Esophagus (tissue), 2 donors: ENCODE results near the gene MYLK4. TPM values are rescaled to one million over a fixed set of nuclear protein-coding genes. Genes with fewer than 3 reads are reported as not detected.

Source experiments
- H3K27ac ChIP-seq, 2 donors: one replicate each; pipeline ENCODE4 v1.5.1; 2013; ENCODE audit warnings: low read depth in 2 of 2, mild to moderate bottlenecking in 2 of 2, inconsistent platforms in 1 of 2, low read length in 1 of 2, moderate library complexity in 1 of 2
- H3K27me3 ChIP-seq, 2 donors: one replicate each; pipeline ENCODE4 v1.6.1; 2013; ENCODE audit warnings: low read length in 2 of 2, control low read depth in 1 of 2, mild to moderate bottlenecking in 1 of 2; ENCODE audit not compliant: insufficient read depth in 2 of 2, control insufficient read depth in 1 of 2
- H3K36me3 ChIP-seq, 2 donors: one replicate each; pipeline ENCODE4 v1.6.1; 2013; ENCODE audit warnings: low read length in 1 of 2; ENCODE audit not compliant: control insufficient read depth in 2 of 2, insufficient read depth in 2 of 2
- H3K4me1 ChIP-seq, 2 donors: one replicate each; pipeline ENCODE4 v1.6.1; 2013; ENCODE audit warnings: low read length in 1 of 2; ENCODE audit not compliant: control insufficient read depth in 2 of 2, insufficient read depth in 2 of 2
- H3K4me3 ChIP-seq, 2 donors: one replicate each; pipeline ENCODE4 v1.5.1; 2013; ENCODE audit warnings: low read length in 2 of 2, mild to moderate bottlenecking in 2 of 2, low read depth in 1 of 2, moderate library complexity in 1 of 2
- H3K9me3 ChIP-seq, 2 donors: one replicate each; pipeline ENCODE4 v1.6.1; 2013; ENCODE audit warnings: mild to moderate bottlenecking in 2 of 2, low read depth in 1 of 2, low read length in 1 of 2, moderate library complexity in 1 of 2; ENCODE audit not compliant: control insufficient read depth in 2 of 2, insufficient read depth in 1 of 2
- WGBS, 2 donors: extraction: QIAGEN DNeasy Blood & Tissue Kit; methylation state at CpG; one replicate each; pipeline ENCODE4 v1.1.7; 2013; 5-methylcytosine and 5-hydroxymethylcytosine counted together
- polyA plus RNA-seq, 2 donors: library from polyadenylated mRNA; stranded (reverse); fragments of 200-250 nt; gene quantifications; one replicate each; pipeline ENCODE4 v1.2.3, GENCODE V29; 2013
- donor health status: healthy with polysubstance abuse.
- donor health status: Bipolar disorder and iron deficiency.

Gene MYLK4
- polyA plus RNA-seq, 2 donors: 0.59 to 0.75 TPM

- WGBS, 2 donors: 74 to 78% methylated on average over 8 of the region's 8 CpGs
- no peaks in the 10 kb centered on the region for H3K9me3 ChIP-seq
- H3K4me1 ChIP-seq: no peaks in the 10 kb centered on the region
- H3K27ac ChIP-seq: no peak overlapping the region
- H3K27me3 ChIP-seq: no peaks in the 10 kb centered on the region
- no peak overlapping the region for H3K4me3 ChIP-seq
- H3K36me3 ChIP-seq: no peaks in the 10 kb centered on the region
These were observed 10.4 kb upstream of the MYLK4 start for GRCh38 chr6:2760882-2761842.

GRCh38 chr6:2758980-2759379 is 8.3 kb upstream of the MYLK4 start:
- no peaks in the 10 kb centered on the region for H3K36me3 ChIP-seq
- no peak overlapping the region for H3K27ac ChIP-seq
- H3K27me3 ChIP-seq: no peaks in the 10 kb centered on the region
- H3K4me1 ChIP-seq: no peaks in the 10 kb centered on the region
- no peaks in the 10 kb centered on the region for H3K9me3 ChIP-seq
- 84 to 86% methylated on average over 3 of the region's 3 CpGs for WGBS, 2 donors
- no peak overlapping the region for H3K4me3 ChIP-seq

- Histone ChIP-seq H3K4me1 (no peaks in the 10 kb centered on the region), H3K27me3 (no peaks in the 10 kb centered on the region), H3K27ac (no peak overlapping the region), H3K4me3 (no peak overlapping the region), H3K9me3 (no peaks in the 10 kb centered on the region), H3K36me3 (no peaks in the 10 kb centered on the region)
- 85 to 92% methylated on average over 3 of the region's 3 CpGs for WGBS, 2 donors
These were observed 6.0 kb upstream of the MYLK4 start for GRCh38 chr6:2756687-2757224.

- Histone ChIP-seq H3K27ac (no peak overlapping the region), H3K4me3 (no peak overlapping the region), H3K4me1 (no peaks in the 10 kb centered on the region), H3K27me3 (no peaks in the 10 kb centered on the region), H3K36me3 (no peaks in the 10 kb centered on the region), H3K9me3 (no peaks in the 10 kb centered on the region)
- 73 to 92% methylated on average over 2 of the region's 2 CpGs for whole genome bisulfite sequencing, 2 donors
These were observed 5.5 kb upstream of the MYLK4 start for GRCh38 chr6:2756241-2756640.

- H3K9me3 ChIP-seq: no peaks in the 10 kb centered on the region
- no peak overlapping the region for H3K27ac ChIP-seq
- 91 to 95% methylated on average over 3 of the region's 3 CpGs for WGBS, 2 donors
- no peaks in the 10 kb centered on the region for H3K4me1 ChIP-seq
- no peaks in the 10 kb centered on the region for H3K36me3 ChIP-seq
- H3K27me3 ChIP-seq: no peaks in the 10 kb centered on the region
- H3K4me3 ChIP-seq: no peak overlapping the region
These were observed 4.7 kb upstream of the MYLK4 start for GRCh38 chr6:2755456-2755855.

GRCh38 chr6:2754911-2755310 is 4.2 kb upstream of the MYLK4 start:
- Histone ChIP-seq H3K4me3 (no peak overlapping the region), H3K4me1 (no peaks in the 10 kb centered on the region), H3K27me3 (no peaks in the 10 kb centered on the region), H3K36me3 (no peaks in the 10 kb centered on the region), H3K27ac (no peak overlapping the region), H3K9me3 (no peaks in the 10 kb centered on the region)
- 83 to 92% methylated on average over 1 of the region's 1 CpG for WGBS, 2 donors

GRCh38 chr6:2754393-2754792 is 3.7 kb upstream of the MYLK4 start:
- 55% methylated on average over 3 of the region's 3 CpGs for WGBS, 2 donors
- H3K9me3 ChIP-seq: no peaks in the 10 kb centered on the region
- no peak overlapping the region for H3K27ac ChIP-seq
- no peak overlapping the region for H3K4me3 ChIP-seq
- no peaks in the 10 kb centered on the region for H3K36me3 ChIP-seq
- H3K27me3 ChIP-seq: no peaks in the 10 kb centered on the region
- no peaks in the 10 kb centered on the region for H3K4me1 ChIP-seq

- H3K27me3 ChIP-seq: no peaks in the 10 kb centered on the region
- no peak overlapping the region for H3K4me3 ChIP-seq
- H3K36me3 ChIP-seq: no peaks in the 10 kb centered on the region
- H3K27ac ChIP-seq: no peak overlapping the region
- no peaks in the 10 kb centered on the region for H3K4me1 ChIP-seq
- no peaks in the 10 kb centered on the region for H3K9me3 ChIP-seq
These were observed 3.0 kb upstream of the MYLK4 start for GRCh38 chr6:2753743-2754142.

GRCh38 chr6:2753110-2753489 is 2.4 kb upstream of the MYLK4 start:
- WGBS, 2 donors: 82 to 83% methylated on average over 7 of the region's 7 CpGs
- no peak overlapping the region for H3K27ac ChIP-seq
- no peaks in the 10 kb centered on the region for H3K36me3 ChIP-seq
- H3K4me3 ChIP-seq: no peak overlapping the region
- H3K27me3 ChIP-seq: no peaks in the 10 kb centered on the region
- no peaks in the 10 kb centered on the region for H3K4me1 ChIP-seq
- no peaks in the 10 kb centered on the region for H3K9me3 ChIP-seq
